Erythroblast (primary cell): ENCODE measurements around the gene STX7.

Experiments
- DNase-seq, 2 experiments: peaks; one replicate each; lab custom pipeline; 2025; lab: John Stamatoyannopoulos, UW
- GATA1 ChIP-seq: IDR thresholded peaks from 2 replicates; pipeline ENCODE4 v1.6.1; 2011; ENCODE audit warnings: low read depth, mild to moderate bottlenecking, control low read depth, low read length, moderate library complexity
- POLR2A ChIP-seq: IDR thresholded peaks from 2 replicates; pipeline ENCODE4 v1.6.1; 2011; ENCODE audit warnings: mild to moderate bottlenecking, low read length

The STX7 gene

GRCh38 chr6:132495604-132496079, 17.3 kb downstream of the STX7 start:
- no peak for DNase-seq
- TF ChIP-seq GATA1 (no peak), POLR2A (no peak)

- no peak for DNase-seq
- TF ChIP-seq GATA1 (no peak), POLR2A (no peak)
Observed at GRCh38 chr6:132494954-132495353, 18.0 kb downstream of the STX7 start.

GRCh38 chr6:132491881-132492280, 21.0 kb downstream of the STX7 start:
- DNase-seq = no peak
- TF ChIP-seq POLR2A (no peak), GATA1 (no peak)

GRCh38 chr6:132491303-132491702, 21.6 kb downstream of the STX7 start:
- DNase-seq = peak; percentile 41 to 52
- TF ChIP-seq POLR2A (no peak), GATA1 (no peak)

GRCh38 chr6:132490478-132491204, 22.3 kb downstream of the STX7 start:
- TF ChIP-seq GATA1 (no peak), POLR2A (no peak)
- DNase-seq = no peak

- TF ChIP-seq GATA1 = no peak
- TF ChIP-seq POLR2A = no peak
Observed at GRCh38 chr6:132490024-132490423, 22.9 kb downstream of the STX7 start.

GRCh38 chr6:132489376-132489775, 23.5 kb downstream of the STX7 start:
- no peak for DNase-seq
- TF ChIP-seq POLR2A (no peak), GATA1 (no peak)

More at GRCh38 chr6:132490024-132490423, 22.9 kb downstream of the STX7 start:
- no peak for DNase-seq

GRCh38 chr6:132487762-132488161, 25.2 kb downstream of the STX7 start:
- no peak for DNase-seq
- no peak for TF ChIP-seq GATA1
- TF ChIP-seq POLR2A = no peak

GRCh38 chr6:132484680-132485018, 28.3 kb downstream of the STX7 start:
- TF ChIP-seq POLR2A = no peak
- TF ChIP-seq GATA1 = no peak
- DNase-seq = no peak

- TF ChIP-seq POLR2A (no peak), GATA1 (no peak)
- DNase-seq = peak; percentile 76 to 85
Observed at GRCh38 chr6:132483779-132484679, 28.9 kb downstream of the STX7 start.

GRCh38 chr6:132482581-132482980, 30.3 kb downstream of the STX7 start:
- no peak for TF ChIP-seq GATA1
- TF ChIP-seq POLR2A = no peak
- DNase-seq = no peak

- DNase-seq = no peak
- no peak for TF ChIP-seq GATA1
- TF ChIP-seq POLR2A = no peak
Observed at GRCh38 chr6:132481189-132481588, 31.7 kb downstream of the STX7 start.

GRCh38 chr6:132479131-132479530, 33.8 kb downstream of the STX7 start:
- DNase-seq = peak in 1 of 2 experiments; percentile 37
- TF ChIP-seq POLR2A (no peak), GATA1 (no peak)

GRCh38 chr6:132478674-132479073, 34.2 kb downstream of the STX7 start:
- TF ChIP-seq GATA1 (no peak), POLR2A (no peak)
- peak in 1 of 2 experiments; percentile 19 for DNase-seq
